ENCODE measurements around the gene PADI4.

Gene PADI4, protein sequence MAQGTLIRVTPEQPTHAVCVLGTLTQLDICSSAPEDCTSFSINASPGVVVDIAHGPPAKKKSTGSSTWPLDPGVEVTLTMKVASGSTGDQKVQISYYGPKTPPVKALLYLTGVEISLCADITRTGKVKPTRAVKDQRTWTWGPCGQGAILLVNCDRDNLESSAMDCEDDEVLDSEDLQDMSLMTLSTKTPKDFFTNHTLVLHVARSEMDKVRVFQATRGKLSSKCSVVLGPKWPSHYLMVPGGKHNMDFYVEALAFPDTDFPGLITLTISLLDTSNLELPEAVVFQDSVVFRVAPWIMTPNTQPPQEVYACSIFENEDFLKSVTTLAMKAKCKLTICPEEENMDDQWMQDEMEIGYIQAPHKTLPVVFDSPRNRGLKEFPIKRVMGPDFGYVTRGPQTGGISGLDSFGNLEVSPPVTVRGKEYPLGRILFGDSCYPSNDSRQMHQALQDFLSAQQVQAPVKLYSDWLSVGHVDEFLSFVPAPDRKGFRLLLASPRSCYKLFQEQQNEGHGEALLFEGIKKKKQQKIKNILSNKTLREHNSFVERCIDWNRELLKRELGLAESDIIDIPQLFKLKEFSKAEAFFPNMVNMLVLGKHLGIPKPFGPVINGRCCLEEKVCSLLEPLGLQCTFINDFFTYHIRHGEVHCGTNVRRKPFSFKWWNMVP

DNA sequence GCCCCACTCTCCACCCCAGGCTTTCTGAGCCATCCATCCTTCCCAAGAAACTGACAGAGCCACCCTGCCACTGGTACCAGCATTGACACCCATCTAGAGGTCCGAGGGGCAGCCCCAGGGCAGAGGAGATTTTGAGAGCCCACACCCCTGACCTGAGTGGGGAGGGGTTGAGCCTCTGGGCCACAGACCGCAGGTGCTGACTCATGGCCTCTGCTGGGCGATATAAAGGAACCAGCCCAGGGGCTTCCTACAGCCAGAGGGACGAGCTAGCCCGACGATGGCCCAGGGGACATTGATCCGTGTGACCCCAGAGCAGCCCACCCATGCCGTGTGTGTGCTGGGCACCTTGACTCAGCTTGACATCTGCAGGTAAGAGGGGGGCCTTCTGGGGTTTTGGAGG is at the start of gene PADI4:
PADI4 (plus strand) TSS at position 252 of the 400 bp plus-strand sequence; CDS start at position 278, 26 bp downstream.
- DNase-seq (ENCODE audit: low spot score) = no peak

DNA sequence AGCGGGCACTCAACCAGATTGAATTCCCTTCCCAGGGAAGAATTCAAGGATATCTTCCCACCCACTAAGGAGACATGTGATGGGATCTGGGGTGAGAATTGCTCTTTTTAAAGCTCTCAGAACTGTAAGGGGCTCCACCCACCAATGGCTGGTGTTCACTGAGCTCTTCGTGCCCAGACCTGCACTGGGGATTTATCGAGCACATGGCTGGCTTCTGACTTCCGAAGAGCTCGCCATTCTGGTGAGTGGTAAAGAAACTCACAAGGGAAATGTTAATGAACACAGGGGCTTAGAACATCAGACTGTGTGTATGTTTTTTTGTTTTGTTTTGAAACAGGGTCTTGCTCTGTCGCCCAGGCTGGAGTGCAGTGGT is 49.3 kb upstream of the PADI4 start:
- no peak for DNase-seq (ENCODE audit: low spot score)

DNA sequence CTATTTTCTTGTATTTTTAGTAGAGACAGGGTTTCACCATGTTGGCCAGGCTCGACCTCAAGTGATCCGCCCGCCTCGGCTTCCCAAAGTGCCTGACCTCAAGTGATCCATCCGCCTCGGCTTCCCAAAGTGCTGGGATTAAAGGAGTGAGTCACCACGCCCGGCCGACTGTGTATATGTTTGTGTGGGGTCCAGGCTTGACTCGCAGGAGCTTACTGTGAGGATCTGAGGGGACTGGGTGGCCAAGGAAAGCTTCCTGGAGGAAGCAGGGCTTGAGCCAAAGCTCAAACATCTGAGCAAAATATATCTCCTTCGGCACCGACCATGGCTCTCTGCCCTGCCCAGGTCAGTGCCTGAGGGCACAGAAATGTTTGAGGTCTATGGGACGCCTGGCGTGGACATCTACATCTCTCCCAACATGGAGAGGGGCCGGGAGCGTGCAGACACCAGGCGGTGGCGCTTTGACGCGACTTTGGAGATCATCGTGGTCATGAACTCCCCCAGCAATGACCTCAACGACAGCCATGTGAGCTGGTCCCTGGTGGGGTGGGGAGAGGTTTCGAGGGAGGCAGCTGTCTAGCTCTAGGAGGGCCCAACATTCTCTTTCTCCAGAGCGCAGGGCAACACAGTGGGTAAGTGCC is 48.6 kb upstream of the PADI4 start:
- DNase-seq (ENCODE audit: low spot score) = no peak

DNA sequence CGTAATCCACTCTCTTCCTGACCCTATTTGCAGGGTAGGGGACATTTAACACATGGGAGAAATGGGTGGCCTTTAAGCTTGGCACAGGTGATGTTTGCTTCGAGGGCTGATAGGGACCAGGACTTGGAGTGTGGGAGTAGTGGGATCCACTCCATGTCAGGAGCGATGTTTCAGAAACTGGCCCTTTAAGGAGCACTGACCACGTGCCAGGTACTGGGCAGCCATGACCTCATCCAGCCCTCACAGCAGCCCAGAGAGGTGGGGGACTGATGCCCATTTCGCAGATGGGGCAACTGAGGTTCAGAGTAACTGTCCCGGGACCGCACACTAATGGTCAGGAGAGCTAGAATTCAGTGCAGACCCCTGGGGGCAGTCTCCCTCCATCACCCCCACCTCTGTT is 47.7 kb upstream of the PADI4 start:
- DNase-seq (ENCODE audit: low spot score) = no peak

DNA sequence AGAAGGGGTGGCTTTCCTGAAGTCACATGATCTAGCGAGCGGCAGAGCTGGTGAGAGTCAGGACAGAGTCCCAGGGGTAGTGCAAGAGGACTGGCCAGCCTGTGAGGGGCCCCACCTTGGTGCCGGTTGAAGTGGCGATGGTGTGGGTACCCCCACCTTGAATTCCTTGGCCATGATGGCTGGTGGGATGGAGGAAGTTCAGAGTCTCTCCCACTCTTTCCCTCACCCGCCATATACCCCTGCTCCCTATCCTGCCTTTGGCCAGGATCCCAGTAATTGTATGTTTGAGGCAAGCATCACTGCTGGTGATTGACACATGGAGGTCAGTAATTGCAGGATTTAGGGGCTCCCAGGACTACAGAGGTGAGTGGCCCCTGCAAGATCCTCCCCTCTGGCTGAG is 47.3 kb upstream of the PADI4 start:
- DNase-seq (ENCODE audit: low spot score) = no peak

DNA sequence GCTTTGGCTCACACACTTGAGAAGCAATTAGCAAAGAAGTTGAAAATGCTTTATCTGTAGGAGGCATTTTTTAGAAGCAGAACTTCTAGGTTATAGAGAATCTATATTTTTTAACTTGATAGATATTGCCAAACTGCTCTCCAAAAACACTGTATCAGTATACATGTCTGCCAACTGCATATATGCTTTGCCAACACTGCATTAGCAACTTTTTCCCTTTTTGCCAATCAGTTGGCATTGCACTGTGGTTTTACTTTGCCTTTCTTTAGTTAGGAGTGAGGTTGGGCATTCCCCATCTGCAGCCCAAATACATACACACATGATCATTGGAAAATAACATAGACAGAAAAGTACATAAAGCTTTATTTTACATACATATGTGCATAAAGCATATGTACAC is 44.1 kb upstream of the PADI4 start:
- DNase-seq (ENCODE audit: low spot score) = no peak

DNA sequence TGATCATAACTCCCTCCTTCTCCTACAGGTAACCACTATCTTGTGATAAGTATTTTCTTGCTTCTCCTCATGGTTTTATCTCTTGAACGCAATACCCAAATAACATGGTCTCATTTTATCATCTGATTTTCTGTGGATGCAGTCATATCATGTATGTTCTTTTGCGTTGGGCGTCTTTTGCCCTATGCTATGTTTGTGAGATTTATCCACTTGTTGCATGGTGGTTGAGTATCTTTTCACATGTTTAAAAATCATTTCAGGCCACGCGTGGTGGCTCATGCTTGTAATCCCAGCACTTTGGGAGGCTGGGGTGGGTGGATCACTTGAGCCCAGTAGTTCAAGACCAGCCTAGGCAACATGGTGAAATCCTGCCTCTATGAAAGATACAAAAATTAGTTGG is 43.5 kb upstream of the PADI4 start:
- no peak for DNase-seq (ENCODE audit: low spot score)

DNA sequence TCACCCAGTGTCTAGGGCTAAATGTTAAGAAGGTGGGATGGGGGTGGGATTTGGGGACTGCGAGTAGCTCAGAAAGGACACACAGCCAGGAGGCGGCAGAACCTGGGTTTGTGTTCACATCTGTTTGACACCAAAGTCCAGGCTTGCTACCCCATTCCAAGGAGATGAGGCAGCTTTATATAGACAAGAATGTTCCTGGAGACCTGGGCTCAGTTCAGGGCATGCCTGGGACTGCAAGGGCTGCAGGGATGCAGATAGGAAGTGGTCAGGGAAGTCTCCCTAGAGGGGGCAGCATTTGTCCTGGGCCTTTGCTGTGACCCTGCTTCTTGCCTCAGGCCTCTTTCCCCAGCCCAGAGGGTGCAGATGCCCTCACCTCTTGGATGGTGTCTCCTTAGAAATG is 42.8 kb upstream of the PADI4 start:
- no peak for DNase-seq (ENCODE audit: low spot score)

DNA sequence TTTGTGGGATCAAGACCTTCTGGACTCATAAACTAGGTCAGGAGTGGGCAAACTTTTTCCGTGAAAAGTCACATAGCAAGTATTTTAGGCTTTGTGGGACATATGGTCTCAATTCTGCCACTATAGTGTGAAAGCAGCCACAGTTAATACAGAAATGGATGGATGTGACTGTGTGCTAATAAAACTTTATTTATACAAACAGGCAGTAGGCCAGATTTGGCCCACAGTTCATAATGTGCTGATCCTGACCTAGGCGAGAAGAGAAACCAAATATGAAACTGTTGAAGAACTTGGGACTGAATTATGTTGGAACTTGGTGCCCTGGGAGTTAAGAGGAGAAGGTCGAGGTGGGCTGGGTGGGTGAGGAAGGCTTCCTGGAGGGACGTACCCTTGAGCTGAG is 42.0 kb upstream of the PADI4 start:
- DNase-seq (ENCODE audit: low spot score) = no peak

DNA sequence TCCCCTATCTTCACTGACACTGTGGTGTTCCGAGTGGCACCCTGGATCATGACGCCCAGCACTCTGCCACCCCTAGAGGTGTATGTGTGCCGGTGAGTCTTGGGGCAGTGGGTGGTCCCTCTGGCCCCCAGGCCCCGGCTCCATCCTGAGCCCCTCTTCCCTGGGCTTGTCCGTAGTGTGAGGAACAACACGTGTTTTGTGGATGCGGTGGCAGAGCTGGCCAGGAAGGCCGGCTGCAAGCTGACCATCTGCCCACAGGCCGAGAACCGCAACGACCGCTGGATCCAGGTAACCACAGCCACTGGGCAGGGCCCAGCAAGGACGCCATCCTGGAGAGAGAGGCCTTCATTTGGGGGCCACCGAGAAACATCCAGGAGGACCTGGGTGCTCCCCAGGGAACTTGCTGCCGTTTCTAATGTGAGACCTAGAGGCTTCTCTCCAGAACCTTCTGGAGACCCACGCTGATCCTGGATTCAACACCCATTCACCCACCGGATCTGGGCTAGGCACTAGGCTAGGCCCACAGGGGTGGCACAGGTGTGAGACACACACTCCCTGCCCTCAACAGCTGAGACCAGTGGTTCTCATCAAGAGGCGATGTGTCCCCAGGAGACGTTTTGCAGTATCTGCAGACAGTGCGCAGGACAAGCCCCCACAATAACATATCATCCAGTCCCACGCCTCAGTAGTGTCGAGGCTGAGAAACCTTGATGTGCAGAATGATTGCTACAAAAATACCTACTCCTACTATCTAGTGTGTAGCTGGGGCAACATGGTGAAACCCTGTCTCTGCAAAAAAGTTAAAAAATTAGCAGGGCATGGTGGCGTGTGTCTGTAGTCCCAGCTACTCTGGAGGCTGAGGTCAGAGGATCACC is 36.9 kb upstream of the PADI4 start:
- no peak for DNase-seq (ENCODE audit: low spot score)

DNA sequence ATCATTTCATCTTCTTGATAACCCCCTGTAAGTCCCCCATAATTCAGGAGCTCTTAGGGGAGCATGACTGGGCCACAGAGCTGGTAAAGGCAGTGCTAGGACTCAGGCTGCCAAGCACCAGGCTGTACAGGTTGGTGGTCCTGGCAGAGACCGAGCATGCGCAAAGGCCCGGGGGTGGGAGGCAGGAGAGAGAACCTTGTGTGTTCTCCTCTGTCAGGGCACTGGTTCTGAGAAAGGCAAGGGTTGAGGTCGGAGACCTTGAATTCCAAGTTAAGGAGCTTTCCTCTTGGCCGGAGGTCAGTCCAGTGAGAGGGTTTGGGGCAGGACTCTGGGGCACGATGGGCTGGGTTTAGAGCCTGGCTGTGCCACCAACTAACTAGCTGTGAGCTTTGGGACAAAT is 35.9 kb upstream of the PADI4 start:
- DNase-seq (ENCODE audit: low spot score) = no peak

DNA sequence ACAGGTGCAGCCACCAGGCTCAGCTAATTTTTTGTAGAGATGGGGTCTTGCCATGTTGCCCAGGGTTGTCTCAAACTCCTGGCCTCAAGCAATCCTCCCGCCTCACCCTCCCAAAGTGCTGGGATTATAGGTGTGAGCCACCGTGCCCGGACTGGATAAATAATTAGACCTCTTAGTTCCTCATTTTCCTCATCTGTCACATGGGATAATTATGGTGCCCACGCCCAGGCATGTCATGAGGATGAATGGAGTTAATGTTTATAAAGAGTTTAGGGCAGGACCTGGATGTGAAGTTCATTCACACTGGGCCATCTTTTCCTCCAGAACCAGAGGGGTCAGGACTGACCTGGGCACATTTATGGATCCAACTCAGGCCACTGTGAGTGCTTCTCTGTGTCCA is 35.4 kb upstream of the PADI4 start:
- no peak for DNase-seq (ENCODE audit: low spot score)

DNA sequence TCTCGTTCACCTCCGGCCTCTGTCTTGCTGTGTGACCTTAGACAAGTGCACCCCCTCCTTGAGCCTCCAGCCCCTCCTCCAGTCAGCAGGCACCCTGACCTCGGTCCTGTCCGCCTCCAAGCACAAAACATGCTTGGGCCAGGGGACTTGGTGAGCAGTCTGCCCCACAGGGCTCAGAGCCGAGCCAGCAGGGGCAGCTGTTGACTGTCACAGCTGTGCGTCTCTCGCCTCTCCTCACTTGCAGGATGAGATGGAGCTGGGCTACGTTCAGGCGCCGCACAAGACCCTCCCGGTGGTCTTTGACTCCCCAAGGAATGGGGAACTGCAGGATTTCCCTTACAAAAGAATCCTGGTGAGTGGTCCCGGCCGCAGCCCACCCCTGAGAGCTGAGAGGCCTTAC is 34.9 kb upstream of the PADI4 start:
- DNase-seq (ENCODE audit: low spot score) = no peak

DNA sequence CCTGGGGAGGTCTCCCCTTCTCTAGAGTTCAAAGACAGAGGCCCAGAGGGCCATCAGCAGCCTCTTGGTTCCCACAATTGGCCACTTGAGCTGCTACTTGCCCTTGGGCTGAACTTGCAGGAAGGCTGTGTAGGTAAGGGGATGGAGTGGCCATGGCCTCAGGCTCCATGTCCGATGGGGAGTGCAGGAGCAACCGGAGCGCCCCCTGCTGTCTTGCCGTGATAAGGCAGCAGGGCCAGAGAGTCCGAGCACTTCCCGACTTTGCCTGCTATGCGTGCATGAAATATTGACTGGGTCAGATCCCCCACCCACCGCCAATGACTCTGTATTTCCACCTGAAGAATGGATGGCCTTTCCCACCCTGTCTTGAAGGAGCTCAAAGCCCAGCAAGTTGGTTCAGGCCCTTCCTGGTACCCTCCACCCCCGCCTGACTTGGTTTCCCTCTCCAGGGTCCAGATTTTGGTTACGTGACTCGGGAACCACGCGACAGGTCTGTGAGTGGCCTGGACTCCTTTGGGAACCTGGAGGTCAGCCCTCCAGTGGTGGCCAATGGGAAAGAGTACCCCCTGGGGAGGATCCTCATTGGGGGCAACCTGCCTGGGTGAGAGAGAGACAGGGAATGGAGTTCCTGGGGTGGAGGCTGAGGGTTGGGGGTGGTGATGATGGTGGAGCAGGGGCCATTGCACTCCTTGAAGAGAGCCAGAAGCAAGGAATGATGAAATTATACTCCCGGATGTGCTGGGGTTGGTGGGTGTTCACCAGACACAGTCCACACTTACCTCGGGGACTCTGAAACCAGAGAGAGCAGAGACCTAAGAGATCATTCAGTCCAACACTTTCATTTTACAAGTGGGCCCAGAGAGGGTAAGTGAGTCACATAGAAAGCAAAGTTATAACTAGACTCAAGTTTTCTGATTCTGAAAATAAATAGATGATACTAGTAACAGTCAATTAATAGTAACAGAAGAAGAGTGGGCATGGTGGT is 33.5 kb upstream of the PADI4 start:
- DNase-seq (ENCODE audit: low spot score) = no peak

DNA sequence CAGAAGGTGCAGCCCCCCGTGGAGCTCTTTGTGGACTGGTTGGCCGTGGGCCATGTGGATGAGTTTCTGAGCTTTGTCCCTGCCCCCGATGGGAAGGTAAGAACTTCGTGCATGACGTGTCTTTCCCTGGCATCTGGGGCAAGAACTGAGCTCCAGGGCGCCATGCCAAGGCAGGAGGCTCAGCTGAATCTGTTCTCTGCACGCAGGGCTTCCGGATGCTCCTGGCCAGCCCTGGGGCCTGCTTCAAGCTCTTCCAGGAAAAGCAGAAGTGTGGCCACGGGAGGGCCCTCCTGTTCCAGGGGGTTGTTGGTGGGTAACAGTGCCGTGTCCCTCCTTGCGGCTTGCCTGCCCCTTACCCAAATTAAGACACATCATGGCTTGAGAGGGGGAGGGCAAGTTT is 31.4 kb upstream of the PADI4 start:
- DNase-seq (ENCODE audit: low spot score) = no peak

DNA sequence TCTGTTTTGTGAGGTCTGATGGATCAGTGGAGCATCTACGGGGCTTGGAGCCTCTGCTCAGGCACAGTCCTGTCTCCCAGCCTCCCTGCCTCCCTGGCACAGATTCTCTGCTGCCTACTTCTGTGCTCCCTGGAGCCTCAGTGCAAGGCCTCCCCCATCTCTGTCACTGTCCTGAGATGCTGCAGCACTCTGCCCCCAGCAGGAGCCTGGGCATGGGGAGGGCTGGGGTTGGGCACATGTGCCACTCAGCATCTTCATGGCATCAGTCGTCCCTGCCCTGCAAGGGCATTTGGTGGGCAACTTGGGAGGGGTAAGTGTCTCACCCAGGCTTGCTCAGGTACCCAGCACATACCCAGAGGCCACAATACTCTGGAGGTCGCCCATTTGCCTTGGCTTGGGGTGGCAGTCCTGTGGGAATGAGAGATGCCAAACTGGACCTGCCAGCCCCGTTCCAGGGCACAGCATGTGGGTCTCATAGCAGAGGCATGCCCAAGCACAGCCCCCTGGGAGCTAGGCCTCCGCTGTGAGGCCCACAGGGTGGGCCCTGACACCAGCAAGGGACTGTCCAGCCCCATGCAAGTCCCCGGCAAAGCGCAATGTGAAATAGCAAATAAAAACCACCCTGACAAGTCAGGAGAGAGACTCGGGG is 30.4 kb upstream of the PADI4 start:
- no peak for DNase-seq (ENCODE audit: low spot score)

DNA sequence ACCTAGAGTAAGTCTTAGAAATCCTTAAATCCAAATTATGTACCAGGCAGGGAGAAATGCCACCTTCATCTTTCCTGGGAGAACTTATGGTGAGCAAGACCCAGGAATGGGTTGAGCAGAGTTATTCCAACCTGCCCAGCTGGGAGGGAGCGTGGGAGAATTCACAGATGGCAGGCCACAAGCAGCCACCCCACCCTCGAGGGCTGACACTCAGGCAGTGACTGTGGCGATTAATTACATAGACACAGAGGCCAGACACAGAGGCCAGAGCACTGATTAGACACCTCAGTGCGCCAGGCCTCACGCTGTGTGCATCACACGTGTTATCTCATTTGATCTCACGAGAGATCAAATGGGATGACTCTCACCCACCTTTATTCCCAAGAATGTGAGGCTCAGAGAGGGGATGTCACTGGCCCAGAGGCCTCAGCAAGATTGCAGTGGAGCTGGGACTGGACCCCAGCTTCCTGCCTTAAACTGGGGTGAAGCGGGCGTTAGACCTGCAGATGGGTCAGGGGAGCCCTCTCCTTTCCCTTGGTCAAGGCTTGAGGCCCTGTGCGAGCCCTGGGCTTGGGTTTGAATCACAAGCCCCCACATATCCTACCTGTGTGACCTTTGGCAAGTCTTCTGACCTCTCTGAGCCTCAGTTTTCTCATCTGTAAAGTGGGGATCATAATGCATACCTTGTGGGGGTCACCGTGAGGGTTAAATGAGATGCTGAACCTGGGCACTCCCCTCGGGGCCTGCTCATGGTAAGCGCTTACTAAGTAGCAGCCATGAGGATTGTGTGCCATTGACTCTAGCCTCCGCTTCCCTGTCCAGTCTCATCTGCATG is 28.8 kb upstream of the PADI4 start:
- DNase-seq (ENCODE audit: low spot score) = no peak

DNA sequence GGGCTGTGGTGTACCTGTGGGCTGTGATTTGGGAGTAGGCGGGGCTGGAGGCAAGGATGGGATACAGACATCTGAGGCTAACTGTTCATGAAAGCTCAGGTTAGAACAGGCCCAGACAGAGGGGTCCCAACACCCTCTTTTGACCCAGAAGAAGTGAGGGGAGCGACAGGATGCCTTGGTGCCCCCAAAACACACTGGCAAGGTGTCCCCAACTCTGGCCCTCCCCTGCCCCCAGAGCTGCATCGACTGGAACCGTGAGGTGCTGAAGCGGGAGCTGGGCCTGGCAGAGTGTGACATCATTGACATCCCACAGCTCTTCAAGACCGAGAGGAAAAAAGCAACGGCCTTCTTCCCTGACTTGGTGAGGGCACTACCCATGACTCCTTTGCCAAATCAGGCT is 27.6 kb upstream of the PADI4 start:
- DNase-seq (ENCODE audit: low spot score) = no peak

DNA sequence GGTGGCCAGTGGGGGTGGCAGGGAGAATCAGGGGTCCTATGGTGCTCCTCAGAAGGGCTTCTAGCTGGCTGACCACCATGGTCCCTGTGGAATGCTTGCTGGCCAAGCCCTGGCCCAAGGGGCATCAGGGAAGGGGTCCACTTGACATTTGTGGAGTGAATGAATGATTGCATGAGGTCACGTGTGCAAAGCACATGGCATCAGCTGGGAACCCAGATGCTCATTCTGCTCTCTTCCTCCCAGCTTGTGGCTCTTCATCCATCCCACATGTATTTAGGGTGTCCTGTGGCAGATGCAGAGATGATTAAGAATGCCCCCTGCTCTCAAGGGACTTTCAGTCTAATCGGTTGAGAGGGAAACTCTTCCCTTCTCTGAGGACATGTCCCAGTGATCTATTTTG is 27.1 kb upstream of the PADI4 start:
- no peak for DNase-seq (ENCODE audit: low spot score)

DNA sequence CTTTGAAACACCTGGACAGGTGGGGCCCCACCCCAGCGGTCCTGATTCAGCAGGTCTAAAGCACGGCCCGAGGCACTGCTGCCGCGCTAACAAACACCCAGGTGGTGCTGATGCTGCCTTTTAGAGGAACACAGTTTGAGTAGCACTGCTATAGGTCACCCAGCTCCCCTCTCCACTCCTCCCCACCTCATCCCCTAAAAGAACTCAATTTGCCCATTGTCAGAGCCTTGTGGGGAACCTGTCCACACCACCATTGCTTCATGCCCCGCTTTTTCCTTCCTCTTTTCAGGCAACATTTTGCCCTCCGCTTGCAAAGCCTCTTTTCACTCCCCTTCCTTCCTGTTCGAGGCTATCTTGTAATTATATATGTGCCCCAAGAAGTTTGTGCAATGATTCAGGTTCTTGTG is 26.2 kb upstream of the PADI4 start:
- no peak for DNase-seq (ENCODE audit: low spot score)
